SU-DHL-6 (cell line): ENCODE results near the gene GRIA1.

Experiments used
- CTCF ChIP-seq: fragments of 200-600 bp; sonication (generic); IDR thresholded peaks from one replicate; pipeline ENCODE4 v1.5.1; 2017; ENCODE audit warnings: antibody characterized with exemption, mild to moderate bottlenecking, low read length, moderate library complexity; ENCODE audit not compliant: insufficient read depth, poor library complexity, severe bottlenecking
- EZH2phosphoT487 ChIP-seq: fragments of 200-600 bp; sonication (generic), shearing (Covaris generic); conservative IDR thresholded peaks from 2 replicates; pipeline ENCODE4 v1.6.1; 2018; ENCODE audit warnings: mild to moderate bottlenecking, antibody characterized with exemption, low read length, moderate library complexity, mixed read lengths

GRCh38 chr5:153696256-153696655 is 205.8 kb downstream of the GRIA1 start:
- TF ChIP-seq CTCF (no peak), EZH2phosphoT487 (no peak)
